Panc1 (cell line): Measurements from ENCODE around the gene IGSF3.

Source experiments
- POLR2AphosphoS5 ChIP-seq: IDR thresholded peaks from 2 replicates; pipeline ENCODE4 v1.6.1; 2012; ENCODE audit warnings: mild to moderate bottlenecking, low read depth, low read length, moderate library complexity
- TCF7L2 ChIP-seq: IDR thresholded peaks from 2 replicates; pipeline ENCODE4 v1.6.1; 2011; ENCODE audit warnings: mild to moderate bottlenecking, low read depth, low read length, inconsistent platforms
- TF ChIP-seq, protein P1 (sequence below): fragments of 450-650 bp; IDR thresholded peaks from 2 replicates; pipeline ENCODE4 v1.5.1; 2017; ENCODE audit warnings: mild to moderate bottlenecking
- TF ChIP-seq, protein P2 (sequence below), 2 experiments: IDR thresholded peaks; 2 replicates each; pipeline ENCODE4 v1.6.1; 2011 to 2012; ENCODE audit warnings: low read depth in 2 of 2, control low read depth in 1 of 2, low read length in 1 of 2, mild to moderate bottlenecking in 1 of 2, moderate library complexity in 1 of 2; ENCODE audit not compliant: insufficient read depth in 1 of 2

DNA sequence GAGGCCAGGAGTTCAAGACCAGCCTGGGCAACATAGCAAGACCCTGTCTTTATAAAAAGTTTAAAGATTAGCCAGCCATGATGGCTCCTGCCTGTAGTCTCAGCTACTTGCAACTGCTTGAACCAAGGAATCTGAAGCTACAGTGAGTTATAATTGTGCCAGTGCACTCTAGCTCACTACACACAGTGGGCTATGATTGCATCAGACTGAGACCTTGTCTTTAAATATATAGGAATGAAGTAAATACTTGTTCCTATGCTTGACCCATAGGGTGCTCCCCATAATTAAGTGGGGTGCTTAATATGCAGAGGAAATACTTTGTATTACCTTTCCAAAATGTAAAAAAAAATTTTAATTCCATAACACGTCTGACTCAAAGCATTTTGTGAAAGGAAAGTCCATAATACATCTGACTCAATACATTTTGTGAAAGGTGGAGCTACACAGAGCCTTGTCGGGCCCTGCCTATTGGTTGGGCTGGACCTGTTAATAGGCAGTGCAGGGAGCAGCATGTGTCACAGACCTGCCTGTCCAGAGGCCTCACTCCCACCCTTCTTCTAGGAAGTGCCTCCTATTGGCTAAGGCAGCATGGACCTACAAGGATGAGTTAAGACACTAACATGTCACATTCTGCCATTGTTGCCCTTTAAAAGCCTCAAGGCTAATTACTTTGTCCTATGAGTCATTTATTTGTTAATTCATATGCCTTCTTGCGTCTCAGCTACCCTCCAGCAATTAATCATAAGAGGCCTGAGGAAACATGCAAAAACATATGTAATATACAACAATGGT lies 130.3 kb downstream of the IGSF3 start:
- TF ChIP-seq POLR2AphosphoS5, result no peak
- TF ChIP-seq, protein P1, sequence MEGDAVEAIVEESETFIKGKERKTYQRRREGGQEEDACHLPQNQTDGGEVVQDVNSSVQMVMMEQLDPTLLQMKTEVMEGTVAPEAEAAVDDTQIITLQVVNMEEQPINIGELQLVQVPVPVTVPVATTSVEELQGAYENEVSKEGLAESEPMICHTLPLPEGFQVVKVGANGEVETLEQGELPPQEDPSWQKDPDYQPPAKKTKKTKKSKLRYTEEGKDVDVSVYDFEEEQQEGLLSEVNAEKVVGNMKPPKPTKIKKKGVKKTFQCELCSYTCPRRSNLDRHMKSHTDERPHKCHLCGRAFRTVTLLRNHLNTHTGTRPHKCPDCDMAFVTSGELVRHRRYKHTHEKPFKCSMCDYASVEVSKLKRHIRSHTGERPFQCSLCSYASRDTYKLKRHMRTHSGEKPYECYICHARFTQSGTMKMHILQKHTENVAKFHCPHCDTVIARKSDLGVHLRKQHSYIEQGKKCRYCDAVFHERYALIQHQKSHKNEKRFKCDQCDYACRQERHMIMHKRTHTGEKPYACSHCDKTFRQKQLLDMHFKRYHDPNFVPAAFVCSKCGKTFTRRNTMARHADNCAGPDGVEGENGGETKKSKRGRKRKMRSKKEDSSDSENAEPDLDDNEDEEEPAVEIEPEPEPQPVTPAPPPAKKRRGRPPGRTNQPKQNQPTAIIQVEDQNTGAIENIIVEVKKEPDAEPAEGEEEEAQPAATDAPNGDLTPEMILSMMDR, result no peak
- TF ChIP-seq, protein P2, sequence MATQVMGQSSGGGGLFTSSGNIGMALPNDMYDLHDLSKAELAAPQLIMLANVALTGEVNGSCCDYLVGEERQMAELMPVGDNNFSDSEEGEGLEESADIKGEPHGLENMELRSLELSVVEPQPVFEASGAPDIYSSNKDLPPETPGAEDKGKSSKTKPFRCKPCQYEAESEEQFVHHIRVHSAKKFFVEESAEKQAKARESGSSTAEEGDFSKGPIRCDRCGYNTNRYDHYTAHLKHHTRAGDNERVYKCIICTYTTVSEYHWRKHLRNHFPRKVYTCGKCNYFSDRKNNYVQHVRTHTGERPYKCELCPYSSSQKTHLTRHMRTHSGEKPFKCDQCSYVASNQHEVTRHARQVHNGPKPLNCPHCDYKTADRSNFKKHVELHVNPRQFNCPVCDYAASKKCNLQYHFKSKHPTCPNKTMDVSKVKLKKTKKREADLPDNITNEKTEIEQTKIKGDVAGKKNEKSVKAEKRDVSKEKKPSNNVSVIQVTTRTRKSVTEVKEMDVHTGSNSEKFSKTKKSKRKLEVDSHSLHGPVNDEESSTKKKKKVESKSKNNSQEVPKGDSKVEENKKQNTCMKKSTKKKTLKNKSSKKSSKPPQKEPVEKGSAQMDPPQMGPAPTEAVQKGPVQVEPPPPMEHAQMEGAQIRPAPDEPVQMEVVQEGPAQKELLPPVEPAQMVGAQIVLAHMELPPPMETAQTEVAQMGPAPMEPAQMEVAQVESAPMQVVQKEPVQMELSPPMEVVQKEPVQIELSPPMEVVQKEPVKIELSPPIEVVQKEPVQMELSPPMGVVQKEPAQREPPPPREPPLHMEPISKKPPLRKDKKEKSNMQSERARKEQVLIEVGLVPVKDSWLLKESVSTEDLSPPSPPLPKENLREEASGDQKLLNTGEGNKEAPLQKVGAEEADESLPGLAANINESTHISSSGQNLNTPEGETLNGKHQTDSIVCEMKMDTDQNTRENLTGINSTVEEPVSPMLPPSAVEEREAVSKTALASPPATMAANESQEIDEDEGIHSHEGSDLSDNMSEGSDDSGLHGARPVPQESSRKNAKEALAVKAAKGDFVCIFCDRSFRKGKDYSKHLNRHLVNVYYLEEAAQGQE (IDR thresholded peaks at IDR 0.05; ENCODE audit: insufficient read depth in 1 of 2, low read depth in 2 of 2, low read length in 1 of 2), result no peak
- no peak for TF ChIP-seq TCF7L2
